Measurements from ENCODE around the gene ACAD11. TPM values are rescaled to one million over a fixed set of nuclear protein-coding genes. Genes with fewer than 3 reads are reported as not detected.

Gene ACAD11
- total RNA-seq = 10.3 and 13.9 TPM in 2 replicates

GRCh38 chr3:132659365-132660051 lies at the start of gene ACAD11:
TSS of gene ACAD11 (minus strand) at chr3:132659809. CDS start at chr3:132659751, 58 bp downstream.
- peak; percentile 73 to 81 for DNase-seq (ENCODE audit: low read depth in 2 of 2)

DNA sequence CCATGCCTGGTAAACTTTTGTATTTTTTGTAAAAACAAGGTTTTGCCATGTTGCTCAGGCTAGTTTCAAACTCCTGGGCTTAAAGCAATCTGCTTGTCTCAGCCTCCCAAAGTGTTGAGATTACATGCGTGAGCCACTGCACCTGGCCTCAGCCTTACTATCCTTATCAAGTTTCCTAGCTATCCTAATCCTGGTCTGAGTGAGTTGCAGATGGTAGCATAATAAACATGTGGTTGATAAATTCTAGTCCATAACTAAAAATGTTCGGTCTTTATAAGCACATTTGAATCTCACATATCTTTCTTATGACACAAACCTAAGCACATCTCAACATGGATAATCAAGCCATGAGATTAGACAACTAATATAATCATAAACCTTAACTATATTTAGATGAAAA lies 44.1 kb upstream of the ACAD11 start:
- no peak for DNase-seq (ENCODE audit: low read depth in 2 of 2)

DNA sequence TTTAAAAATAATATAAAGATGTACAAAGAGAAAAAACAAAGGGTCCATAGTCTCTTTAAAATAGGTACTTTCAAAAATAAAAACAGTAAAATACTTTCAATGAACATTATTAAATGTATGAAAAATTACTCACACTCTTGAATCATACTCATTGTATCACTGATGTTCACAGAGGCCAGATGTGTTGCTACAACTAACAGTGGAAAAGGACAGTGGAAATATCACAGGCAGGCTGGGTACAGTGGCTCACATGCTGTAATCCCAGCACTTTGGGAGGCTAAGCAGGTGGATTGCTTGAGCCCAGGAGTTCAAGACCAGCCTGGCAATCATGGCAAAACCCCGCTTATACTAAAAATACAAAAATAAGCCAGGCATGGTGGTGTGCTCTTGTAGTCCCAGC lies 35.8 kb upstream of the ACAD11 start:
- peak in 1 of 2 donors; percentile 10 for DNase-seq (ENCODE audit: low read depth in 2 of 2)

GRCh38 chr3:132694991-132695390 lies 35.4 kb upstream of the ACAD11 start:
- DNase-seq (ENCODE audit: low read depth in 2 of 2) = no peak

GRCh38 chr3:132690040-132690439 lies 30.4 kb upstream of the ACAD11 start:
- no peak for DNase-seq (ENCODE audit: low read depth in 2 of 2)

DNA sequence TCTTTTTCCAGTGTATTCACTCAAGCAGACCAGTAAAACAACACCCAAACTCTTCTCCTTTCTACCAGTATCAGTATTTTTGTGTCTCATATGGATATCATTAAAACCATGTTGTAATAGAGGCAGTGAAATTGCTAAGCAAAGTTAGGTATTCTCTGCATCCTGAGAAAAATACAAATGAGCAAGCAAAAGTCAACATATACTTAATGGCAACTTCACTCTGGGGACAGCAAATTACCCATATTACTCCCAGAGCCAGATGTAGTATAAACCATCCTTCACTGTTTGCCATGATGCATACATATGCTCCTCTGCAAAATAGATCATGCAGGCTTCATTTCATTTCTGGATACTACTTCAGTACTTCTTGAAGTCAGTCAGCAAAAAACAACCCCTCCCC lies 22.6 kb upstream of the ACAD11 start:
- no peak for DNase-seq (ENCODE audit: low read depth in 2 of 2)

DNA sequence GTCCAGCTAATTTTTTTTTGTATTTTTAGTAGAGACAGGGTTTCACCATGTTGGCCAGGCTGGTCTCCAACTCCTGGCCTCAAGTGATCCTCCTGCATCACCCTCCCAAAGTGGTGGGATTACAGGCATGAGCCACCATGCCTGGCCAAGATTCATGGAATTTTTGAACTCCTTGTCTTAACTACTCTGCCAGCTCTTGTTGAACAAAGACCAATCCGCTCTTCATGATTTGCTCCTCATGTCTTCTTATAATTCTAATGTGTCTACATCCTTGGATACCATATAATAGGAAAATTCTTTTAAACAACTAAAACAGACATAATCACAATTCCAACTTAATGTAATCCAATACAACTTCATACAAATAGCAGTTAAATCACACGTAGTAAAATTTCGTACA lies 21.8 kb upstream of the ACAD11 start:
- no peak for DNase-seq (ENCODE audit: low read depth in 2 of 2)

DNA sequence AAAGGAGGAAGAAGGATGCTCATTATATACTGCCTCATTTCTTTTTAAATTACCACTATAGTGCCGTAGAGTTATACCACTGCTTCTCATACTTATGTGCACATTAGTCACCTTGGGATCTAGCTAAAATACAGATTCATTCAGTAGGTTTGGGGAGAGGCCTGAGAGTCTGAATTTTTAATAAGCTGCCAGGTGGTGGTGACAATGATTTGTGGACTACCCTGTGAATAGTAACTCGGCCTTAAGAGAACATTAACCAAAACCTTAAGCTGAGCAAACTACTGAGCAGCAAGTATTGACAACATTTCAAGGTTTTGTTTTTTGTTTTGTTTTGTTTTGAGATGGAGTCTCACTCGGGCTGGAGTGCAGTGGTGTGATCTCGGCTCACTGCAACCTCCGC lies 20.3 kb upstream of the ACAD11 start:
- no peak for DNase-seq (ENCODE audit: low read depth in 2 of 2)

DNA sequence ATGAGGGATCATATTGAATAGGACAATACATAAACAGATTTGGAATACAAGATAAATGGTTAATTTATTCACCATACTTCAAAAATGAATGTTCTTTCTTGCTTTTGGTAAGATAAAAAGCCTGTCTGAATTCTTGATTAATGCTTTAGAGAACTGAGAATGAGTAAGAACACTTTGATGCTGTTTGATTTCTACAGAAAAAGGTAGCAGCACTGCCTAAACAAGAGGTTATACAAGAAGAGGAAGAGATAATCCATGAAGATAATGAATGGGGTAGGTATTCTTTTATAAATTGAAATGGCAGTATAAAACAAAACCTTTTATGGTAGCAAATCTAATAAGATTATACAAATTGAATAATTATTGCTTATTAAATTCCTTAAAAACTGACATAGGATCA lies 15.8 kb upstream of the ACAD11 start:
- DNase-seq (ENCODE audit: low read depth in 2 of 2) = no peak

DNA sequence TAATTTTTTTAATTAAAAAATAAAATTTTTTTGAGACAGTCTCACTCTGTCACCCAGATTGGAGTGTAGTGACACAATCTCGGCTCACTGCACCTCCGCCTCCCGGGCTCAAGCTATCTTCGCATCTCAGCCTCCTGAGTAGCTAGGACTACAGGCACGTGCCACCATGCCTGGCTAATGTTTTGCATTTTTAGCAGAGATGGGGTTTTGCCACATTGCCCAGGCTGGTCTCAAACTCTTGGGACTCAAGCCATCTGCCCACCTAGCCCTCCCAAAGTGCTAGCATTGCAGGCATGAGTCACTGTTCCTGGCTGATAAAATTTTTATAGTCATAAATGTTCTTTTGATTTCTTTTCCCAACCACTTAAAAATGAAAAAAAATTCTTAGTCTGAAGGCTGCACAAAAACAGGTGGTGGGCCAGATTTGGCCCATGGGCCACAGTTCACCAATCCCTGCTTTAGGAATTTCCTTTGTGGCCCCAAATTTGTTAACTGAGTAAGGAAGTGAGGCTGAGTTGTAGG lies 9.7 kb upstream of the ACAD11 start:
- DNase-seq (ENCODE audit: low read depth in 2 of 2) = no peak

DNA sequence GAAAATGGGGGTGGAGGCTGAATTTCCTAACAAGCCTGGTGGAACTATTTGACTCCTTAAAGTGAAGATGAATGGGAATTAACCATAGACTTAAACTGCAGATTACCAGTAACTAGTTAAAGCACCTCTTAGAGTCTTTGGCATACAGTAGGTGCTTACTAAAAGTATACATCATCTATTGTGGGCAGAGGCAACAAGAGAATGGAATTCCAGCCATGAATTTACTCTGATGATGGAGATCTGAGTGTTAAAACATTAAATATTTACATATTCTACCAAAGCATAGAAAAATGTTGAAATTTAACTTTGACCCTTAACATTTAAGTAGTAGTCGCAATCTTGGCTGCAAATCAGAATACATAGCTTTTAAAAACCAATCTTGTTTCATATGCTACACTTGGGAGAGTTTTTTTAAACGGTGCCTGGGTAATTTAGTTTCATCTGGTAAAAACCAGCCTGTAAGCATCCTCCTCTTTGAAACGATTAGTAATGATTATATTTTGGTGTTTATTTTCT lies 5.7 kb upstream of the ACAD11 start:
- no peak for DNase-seq (ENCODE audit: low read depth in 2 of 2)

DNA sequence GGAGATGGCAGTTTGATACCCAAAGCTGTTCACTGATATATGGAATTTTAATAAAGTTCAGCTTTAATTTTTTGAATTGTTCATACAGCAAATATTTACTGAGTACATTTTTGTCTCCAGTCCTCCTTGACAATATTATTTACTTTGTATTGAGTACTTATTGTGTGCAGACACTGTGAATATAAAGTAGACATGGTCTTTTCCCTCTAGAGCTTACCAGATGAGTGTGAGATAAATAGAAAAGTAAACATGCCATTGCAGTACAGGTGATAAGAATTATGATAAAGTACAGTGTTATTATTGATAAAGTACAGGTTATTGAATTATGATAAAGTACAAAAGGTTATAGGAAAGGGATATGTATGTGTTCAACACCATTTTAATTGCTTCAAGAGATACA lies 2.6 kb upstream of the ACAD11 start:
- no peak for DNase-seq (ENCODE audit: low read depth in 2 of 2)

GRCh38 chr3:132661101-132661500 lies 1.5 kb upstream of the ACAD11 start:
- DNase-seq (ENCODE audit: low read depth in 2 of 2) = peak in 1 of 2 donors; percentile 31

DNA sequence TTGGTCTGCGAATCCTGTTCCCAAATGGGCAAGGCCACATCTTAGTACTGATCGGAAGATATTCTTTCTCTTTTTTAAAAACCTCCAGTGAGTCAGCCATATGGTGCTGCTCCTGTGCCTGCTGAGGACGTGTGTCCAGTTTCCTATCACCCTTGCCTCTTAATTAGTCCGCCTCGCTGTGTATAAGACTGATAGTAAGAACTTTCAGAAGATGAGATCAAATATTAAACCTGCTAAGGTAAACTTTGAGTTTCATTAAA lies 1.1 kb upstream of the ACAD11 start:
- DNase-seq (ENCODE audit: low read depth in 2 of 2) = peak; percentile 27 to 43

- peak; percentile 44 to 73 for DNase-seq (ENCODE audit: low read depth in 2 of 2)
Measured at GRCh38 chr3:132660052-132660810, 622 bp upstream of the ACAD11 start, which contains the start of gene UBA5. TSS of gene UBA5 (plus strand) at chr3:132660329. CDS start at chr3:132660538, 209 bp downstream.

DNA sequence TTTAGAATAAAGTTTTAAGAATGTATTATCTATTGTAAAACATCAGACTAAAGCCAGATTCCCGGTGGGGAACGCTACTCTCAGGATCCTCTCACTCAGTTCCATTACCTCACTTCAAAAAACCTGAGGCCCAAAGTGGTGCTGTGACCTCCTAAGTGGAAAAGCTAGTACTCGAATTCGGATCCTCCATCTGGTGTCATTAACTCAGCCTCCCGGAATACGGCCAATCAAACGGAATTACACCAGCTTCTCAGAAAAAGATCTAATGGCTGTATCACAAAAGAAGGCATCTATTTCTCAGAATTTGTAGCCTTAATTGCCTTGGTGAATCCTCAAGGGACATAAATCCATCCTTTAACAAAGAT lies 627 bp downstream of the ACAD11 start:
- DNase-seq (ENCODE audit: low read depth in 2 of 2) = peak in 1 of 2 donors; percentile 32

GRCh38 chr3:132657869-132658747 lies 1.5 kb downstream of the ACAD11 start:
- DNase-seq (ENCODE audit: low read depth in 2 of 2) = no peak

GRCh38 chr3:132655471-132655870 lies 4.1 kb downstream of the ACAD11 start:
- peak; percentile 11 to 25 for DNase-seq (ENCODE audit: low read depth in 2 of 2)

DNA sequence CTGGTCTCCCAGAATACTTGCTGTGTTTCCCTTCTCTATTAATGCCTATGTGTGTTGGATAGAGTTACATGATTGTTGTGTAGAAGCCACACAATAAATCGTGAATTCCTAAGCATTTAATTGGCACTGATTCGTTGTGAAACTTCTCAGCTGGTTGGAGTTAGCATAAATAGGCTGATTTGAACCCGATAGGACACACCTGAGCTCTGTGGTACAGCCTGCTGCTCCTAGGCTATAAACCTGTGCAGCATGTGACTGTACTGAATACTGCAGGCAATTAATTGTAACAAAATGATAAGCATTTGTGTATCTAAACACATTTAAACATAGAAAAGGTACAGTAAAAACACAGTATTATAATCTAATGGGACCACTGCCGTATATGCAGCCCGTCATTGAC lies 4.9 kb downstream of the ACAD11 start:
- DNase-seq (ENCODE audit: low read depth in 2 of 2) = no peak

DNA sequence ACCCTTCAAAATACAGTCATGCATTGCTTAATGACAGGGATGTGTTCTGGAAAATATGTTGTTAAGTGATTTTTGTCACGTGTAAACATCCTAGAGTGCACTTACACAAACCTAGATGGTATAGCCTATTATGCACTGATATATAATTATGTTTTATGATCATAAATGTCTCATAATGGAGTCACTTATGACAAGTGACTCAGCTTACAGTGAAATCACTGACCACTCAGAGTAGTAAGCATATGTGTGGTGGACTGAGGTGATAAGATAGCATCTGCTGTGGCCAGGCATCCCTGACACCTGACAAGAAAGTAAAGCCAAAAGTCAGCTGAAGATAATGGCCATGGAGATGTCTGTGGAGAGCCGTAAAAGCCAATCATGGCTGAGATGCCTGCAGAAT lies 5.4 kb downstream of the ACAD11 start:
- no peak for DNase-seq (ENCODE audit: low read depth in 2 of 2)

GRCh38 chr3:132652640-132653270 lies 6.9 kb downstream of the ACAD11 start:
- DNase-seq (ENCODE audit: low read depth in 2 of 2) = no peak
